ENCODE results near the gene MPV17L2. TPM values are rescaled to one million over a fixed set of nuclear protein-coding genes. Genes with fewer than 3 reads are reported as not detected.

Gene MPV17L2
- total and polyA plus RNA-seq, 2 donors (not counting 3 experiments of a cell fraction or from before 2014, with no cell fraction given), result 13.8 to 27.6 TPM

DNA sequence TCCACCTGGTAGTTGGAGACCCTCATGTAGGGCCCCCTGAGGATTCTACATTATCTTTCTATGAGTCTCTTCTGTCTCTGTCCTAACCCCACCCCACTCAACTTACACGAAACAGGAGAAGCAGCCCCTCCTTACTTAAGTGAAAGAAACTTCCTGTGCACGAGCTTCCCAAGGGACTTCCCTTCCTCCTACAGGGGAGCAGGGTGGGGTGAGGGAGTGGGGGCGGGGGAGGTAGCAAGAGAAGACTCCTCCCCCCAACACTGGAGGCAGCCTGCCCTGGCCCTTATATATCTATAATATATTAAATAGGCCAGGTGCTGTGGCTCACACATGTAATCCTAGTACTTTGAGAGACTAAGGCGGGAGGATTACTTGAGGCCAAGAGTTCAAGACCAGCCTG lies 38.8 kb downstream of the MPV17L2 start:
- no peak overlapping the region for H3K9ac ChIP-seq (replicated peaks; ENCODE audit: extremely low read depth, insufficient read depth, low read length)
- no TSS peak for BruUV-seq (replicated peaks)
- DNase-seq (ENCODE audit: low read depth, low spot score) (no peak), FAIRE-seq (no peak)
- CTCF ChIA-PET, result interaction anchor here (1.1 to 2.7 kb wide), 6 partner anchors 21 to 119 kb away, joined by 5 to 15 read pairs (median 7); no protein-coding TSS in a partner anchor
- no peaks in the 10 kb centered on the region for H3K79me2 ChIP-seq (ENCODE audit: control insufficient read depth, insufficient read depth, low read length)
- H3K9me3 ChIP-seq (replicated peaks; ENCODE audit: control insufficient read depth, insufficient read depth, low read length), result no peaks in the 10 kb centered on the region
- H3K27ac ChIP-seq (ENCODE audit: insufficient read depth, low read depth, low read length), result no peak overlapping the region
- no peaks in the 10 kb centered on the region for H3K4me1 ChIP-seq (ENCODE audit: control insufficient read depth, extremely low read depth, insufficient read depth, low read length)
- dilution Hi-C loops (cut with MboI; ENCODE audit: extremely low pct_ligation_motif_present, low sequenced_read_pairs), result no loop called here
- peaks cover 0 to 8% of the 10 kb centered on the region in 2 experiments for H3K27me3 ChIP-seq (ENCODE audit: control insufficient read depth in 2 of 2, insufficient read depth in 2 of 2, low read length in 2 of 2)
- intact Hi-C loops (cut with micrococcal nuclease), result no loop called here
- H4K20me1 ChIP-seq (replicated peaks; ENCODE audit: control insufficient read depth, extremely low read depth, insufficient read depth, low read length), result no peaks in the 10 kb centered on the region
- H3K4me2 ChIP-seq (ENCODE audit: insufficient read depth, low read length), result no peak overlapping the region
- POLR2A ChIA-PET, result interaction anchor here (0.5 kb wide), 1 partner anchor 48 kb away, joined by 6 read pairs; no protein-coding TSS in a partner anchor
- no peak overlapping the region for H2AFZ ChIP-seq (ENCODE audit: low read depth, low read length)
- H3K4me3 ChIP-seq (replicated peaks in 1 of 3; ENCODE audit: insufficient read depth in 1 of 3, low read depth in 1 of 3, low read length in 3 of 3), result no peak overlapping the region
- no peaks in the 10 kb centered on the region for H3K9me1 ChIP-seq (replicated peaks; ENCODE audit: control insufficient read depth, extremely low read depth, insufficient read depth, low read length)
- H3K36me3 ChIP-seq (ENCODE audit: control insufficient read depth in 2 of 2, extremely low read depth in 1 of 2, insufficient read depth in 2 of 2, low read length in 2 of 2), result no peaks in the 10 kb centered on the region
- TF ChIP-seq POLR2AphosphoS5 (IDR thresholded peaks at IDR 0.05; ENCODE audit: insufficient read depth, low read depth, low read length), result no peak
- no peak for TF ChIP-seq MYC (IDR thresholded peaks at IDR 0.05; ENCODE audit: low read depth, low read length)
- TF ChIP-seq EZH2 (IDR thresholded peaks at IDR 0.05; ENCODE audit: borderline replicate concordance, low read depth, low read length, severe bottlenecking), result no peak
- TF ChIP-seq, protein P1, sequence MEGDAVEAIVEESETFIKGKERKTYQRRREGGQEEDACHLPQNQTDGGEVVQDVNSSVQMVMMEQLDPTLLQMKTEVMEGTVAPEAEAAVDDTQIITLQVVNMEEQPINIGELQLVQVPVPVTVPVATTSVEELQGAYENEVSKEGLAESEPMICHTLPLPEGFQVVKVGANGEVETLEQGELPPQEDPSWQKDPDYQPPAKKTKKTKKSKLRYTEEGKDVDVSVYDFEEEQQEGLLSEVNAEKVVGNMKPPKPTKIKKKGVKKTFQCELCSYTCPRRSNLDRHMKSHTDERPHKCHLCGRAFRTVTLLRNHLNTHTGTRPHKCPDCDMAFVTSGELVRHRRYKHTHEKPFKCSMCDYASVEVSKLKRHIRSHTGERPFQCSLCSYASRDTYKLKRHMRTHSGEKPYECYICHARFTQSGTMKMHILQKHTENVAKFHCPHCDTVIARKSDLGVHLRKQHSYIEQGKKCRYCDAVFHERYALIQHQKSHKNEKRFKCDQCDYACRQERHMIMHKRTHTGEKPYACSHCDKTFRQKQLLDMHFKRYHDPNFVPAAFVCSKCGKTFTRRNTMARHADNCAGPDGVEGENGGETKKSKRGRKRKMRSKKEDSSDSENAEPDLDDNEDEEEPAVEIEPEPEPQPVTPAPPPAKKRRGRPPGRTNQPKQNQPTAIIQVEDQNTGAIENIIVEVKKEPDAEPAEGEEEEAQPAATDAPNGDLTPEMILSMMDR (IDR thresholded peaks at IDR 0.05; ENCODE audit: extremely low read depth in 1 of 2, insufficient read depth in 1 of 2, low read depth in 1 of 2, low read length in 2 of 2), result no peak
- no peak for TF ChIP-seq JUN (IDR thresholded peaks at IDR 0.05; ENCODE audit: borderline replicate concordance, insufficient read depth, insufficient read length, low read depth)
- no peak for TF ChIP-seq FOS (IDR thresholded peaks at IDR 0.05; ENCODE audit: borderline replicate concordance, insufficient read depth, low read length)
- TF ChIP-seq POLR2A (IDR thresholded peaks at IDR 0.05; ENCODE audit: low read depth, low read length), result no peak
- no peak for TF ChIP-seq GATA2 (IDR thresholded peaks at IDR 0.05; ENCODE audit: insufficient read depth, insufficient read length, low read depth, low read length)
- TF ChIP-seq, protein P2, sequence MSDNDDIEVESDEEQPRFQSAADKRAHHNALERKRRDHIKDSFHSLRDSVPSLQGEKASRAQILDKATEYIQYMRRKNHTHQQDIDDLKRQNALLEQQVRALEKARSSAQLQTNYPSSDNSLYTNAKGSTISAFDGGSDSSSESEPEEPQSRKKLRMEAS (IDR thresholded peaks at IDR 0.05; ENCODE audit: insufficient read depth, insufficient read length), result no peak
